Subcutaneous adipose tissue (tissue), 4 donors: ENCODE results near the gene VASN. TPM values are rescaled to one million over a fixed set of nuclear protein-coding genes. Genes with fewer than 3 reads are reported as not detected.

ENCODE experiments used
- total RNA-seq, 4 donors: library from RNA; depleted of rRNA; stranded (reverse); fragments of >200 nt; gene quantifications; one replicate each; pipeline ENCODE4 v1.1.0, GENCODE V29; 2016
- TF ChIP-seq, protein P1 (sequence below): fragments of 450-650 bp; IDR thresholded peaks from one replicate; pipeline ENCODE4 v1.5.1; 2016; ENCODE audit warnings: low read depth, mild to moderate bottlenecking, control low read depth, antibody characterized with exemption, moderate library complexity

VASN gene
- 10 to 100 TPM; 13.7 to 34.9 (median 22.3) TPM for total RNA-seq

DNA sequence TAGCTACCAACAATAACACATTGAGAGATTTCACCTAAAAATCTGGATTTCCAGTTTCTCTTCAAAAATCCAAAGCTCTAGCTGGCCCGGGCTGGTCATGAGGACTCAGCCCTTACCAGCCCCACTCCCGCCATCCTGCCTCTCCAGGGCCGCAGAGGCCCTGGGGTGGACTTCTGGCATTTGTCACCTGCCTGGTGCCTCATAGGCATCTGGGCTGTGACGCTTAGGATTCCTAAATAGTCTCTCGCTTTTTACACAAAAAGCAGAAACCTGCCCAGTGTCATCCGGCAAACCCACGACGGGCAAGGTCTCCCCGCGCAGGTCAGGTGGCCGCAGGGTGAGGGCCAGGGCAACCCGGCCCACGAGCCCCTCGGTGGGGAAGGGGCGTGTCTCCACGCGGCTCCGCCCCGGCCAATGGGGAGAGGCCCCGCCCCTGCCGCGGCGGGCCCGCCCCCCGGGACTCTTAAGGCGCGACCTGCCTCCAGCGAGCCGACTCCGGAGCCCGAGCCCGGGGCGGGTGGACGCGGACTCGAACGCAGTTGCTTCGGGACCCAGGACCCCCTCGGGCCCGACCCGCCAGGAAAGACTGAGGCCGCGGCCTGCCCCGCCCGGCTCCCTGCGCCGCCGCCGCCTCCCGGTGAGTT is at the start of gene VASN:
VASN (plus strand) TSS at position 492 of the 644 bp plus-strand sequence. CDS start 9,030 bp downstream, outside the sequence.
- TF ChIP-seq, protein P1, sequence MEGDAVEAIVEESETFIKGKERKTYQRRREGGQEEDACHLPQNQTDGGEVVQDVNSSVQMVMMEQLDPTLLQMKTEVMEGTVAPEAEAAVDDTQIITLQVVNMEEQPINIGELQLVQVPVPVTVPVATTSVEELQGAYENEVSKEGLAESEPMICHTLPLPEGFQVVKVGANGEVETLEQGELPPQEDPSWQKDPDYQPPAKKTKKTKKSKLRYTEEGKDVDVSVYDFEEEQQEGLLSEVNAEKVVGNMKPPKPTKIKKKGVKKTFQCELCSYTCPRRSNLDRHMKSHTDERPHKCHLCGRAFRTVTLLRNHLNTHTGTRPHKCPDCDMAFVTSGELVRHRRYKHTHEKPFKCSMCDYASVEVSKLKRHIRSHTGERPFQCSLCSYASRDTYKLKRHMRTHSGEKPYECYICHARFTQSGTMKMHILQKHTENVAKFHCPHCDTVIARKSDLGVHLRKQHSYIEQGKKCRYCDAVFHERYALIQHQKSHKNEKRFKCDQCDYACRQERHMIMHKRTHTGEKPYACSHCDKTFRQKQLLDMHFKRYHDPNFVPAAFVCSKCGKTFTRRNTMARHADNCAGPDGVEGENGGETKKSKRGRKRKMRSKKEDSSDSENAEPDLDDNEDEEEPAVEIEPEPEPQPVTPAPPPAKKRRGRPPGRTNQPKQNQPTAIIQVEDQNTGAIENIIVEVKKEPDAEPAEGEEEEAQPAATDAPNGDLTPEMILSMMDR, result no peak

DNA sequence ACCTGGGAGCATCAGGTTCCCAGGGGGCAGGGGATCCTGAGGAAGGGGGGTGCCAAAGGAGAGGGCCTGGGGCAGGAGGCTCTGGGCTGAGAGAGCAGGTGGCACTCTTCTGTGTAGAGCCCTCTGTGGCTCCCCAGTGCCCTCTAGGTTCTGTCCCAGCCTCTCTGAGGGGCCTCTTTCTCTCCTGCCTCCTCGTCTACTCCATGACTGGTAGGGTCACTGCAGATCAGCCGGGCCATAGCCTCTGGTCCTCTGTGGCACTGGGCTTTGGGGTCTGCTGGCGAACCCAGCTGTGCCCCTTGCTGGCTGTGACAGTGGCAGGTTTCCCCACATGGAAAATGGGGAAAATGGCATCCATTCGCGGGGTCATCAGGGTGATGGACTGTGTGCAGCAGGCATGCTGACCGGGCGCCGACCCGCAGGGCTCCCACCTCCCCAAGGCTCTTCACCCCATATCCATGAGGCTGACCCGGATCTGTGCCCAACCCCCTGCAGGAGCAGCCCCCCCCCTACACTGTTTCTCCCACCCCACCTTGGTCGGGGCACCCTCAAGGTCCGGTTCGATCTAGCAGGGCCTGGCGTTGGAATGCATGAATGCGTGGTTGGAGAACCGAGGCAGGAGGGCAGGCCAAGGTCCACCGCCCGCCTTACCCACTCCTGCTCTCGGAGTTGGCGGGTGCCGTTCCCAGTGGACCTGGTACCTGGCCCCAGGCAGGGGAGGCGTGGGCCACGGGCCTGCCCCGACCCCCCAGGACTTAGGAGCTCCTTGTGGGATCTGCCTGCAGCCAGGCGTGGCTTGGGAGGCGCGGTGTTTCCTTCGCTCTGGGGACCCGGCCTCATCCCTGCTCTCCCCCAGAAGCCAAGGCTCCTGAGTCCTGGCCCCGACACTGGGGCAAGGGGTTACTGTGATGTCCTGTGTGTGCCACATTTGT is 49.3 kb upstream of the VASN start:
- TF ChIP-seq, protein P1, result no peak

DNA sequence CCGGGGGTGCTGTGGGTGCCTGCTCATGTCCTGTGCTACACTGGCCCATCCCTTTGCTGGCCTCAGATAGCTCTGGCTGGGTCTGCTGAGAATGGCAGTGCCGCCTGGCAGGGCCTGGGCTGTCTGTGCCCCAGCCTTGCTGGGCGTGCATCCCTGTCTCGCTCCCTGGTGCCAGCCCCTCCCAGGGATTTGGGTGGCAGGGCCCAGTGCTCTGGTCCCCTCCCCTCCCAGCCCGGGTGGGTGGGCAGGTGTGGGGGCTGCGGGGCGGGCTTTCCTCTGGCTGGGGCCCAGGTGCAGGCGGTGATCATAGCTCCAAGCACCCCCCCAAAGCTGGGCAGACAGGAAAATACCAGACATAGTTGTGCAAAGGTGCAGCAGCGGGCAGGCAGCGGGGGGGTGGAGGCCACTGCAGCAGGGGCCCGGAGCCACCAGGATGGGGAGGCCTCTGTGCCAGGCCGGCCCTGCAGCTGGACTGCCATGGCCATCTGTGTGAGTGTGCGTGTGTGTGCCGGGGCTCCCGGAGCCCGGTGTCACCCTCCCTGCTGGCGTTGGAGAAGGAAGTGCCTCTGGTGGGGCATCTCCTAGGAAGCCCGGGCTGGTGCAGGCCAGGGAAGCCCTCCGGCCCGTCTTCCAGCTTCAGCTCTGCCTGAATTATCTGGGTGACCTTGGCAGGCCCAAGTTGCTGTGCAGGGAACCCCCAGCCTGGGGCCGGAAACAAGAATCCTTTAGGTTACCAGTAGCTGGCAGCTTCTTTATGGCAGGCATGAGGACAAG is 48.4 kb upstream of the VASN start:
- TF ChIP-seq, protein P1, result no peak

DNA sequence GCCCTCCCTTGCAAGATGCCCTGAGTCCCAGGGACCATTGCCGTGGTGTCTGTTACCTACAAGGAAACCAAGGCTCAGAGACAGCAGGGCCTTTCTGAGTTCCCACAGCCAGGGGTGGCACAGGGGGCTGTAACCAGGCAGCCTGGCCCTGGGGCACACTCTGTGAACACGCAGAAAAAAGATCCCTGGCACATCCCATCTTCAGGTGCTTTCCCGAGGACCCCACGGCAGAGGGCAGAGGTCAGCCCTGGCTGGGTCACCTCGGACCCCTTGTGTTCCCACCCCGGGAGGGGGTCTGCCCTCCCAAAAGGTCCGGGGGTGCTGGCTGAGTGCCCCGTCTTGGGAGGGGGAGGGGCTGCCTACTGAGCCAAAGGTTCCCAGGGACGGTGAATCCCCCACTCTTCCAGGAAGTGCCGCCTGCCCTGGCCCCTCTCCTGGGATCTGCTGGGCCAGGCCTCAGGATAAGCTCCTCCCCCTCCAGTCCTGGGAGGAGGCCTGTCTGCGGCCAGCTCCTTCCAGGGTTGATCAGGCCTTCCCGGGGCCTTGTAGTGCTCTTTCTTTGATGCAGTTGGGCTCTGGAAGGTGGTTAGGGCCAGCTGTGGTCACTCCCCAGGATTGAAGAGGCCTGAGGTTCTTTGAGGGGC is 47.7 kb upstream of the VASN start:
- TF ChIP-seq, protein P1, result no peak

DNA sequence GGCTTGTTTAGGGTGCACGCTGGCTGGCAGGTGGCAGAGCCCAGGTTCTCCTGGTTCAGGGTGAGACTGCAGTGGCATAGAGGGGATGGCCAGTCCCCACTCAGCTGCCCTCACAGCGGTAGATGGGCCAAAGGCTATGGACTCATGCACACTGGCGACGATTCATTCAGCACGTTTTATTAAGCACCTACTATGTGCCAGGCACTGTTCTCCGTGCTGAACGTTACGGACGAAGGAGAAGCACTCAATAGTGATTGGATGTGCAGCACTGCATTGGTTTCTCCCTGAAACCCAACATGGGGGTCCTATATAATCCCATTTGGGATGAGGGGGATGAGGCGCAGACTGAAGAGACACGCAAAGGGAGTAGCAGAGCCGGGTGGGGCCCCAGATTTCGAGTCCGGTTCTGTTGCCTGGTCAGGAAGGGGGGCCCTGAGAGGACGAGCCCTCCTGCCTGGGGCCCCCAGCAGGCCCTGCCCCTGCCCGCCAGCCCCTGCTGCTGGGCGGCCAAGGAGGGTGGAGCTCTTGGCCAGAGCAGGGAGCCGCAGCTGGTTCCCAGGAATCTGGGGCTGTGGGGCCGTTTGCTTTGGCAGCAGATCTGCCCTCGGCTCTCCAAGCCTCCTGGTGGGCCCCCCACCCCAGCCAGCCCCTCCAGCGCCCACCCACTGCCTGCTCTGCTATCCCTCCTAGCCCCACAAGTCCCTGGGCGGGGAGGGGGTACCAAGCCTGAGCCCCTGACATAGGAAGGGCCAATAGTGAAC is 47.0 kb upstream of the VASN start:
- TF ChIP-seq, protein P1, result no peak

DNA sequence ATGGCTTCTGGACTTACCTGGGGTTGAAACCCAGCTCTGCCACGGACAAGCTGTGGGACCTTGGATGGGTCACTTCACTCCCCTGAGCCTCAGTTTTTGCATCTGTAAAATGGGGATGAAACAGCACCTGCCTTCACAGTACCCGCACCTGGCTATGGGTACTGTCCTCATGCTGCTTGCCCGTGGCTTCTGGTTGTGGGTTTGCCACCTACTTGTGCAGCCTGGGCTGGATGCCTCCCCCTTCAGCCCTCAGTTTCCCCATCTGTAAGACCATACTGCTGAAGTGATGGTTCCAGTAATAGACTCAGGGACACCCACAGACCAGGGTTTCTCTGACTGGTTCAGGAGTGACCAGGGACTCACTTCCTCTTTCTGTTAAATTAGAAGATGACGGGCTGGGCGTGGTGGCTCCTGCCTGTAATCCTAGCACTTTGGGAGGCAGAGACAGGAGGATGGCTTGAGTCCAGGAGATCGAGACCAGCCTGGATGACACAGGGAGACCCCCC is 46.3 kb upstream of the VASN start:
- TF ChIP-seq, protein P1, result no peak
